Loucy (cell line): ENCODE data around the gene MYNN.
A peak's percentile ranks its signal among the peaks of the same experiment; 100 is the strongest.

Experiments
- EZH2phosphoT487 ChIP-seq: fragments of 200-600 bp; IDR thresholded peaks from 2 replicates; pipeline ENCODE4 v1.6.1; 2018; ENCODE audit warnings: antibody characterized with exemption, mild to moderate bottlenecking, moderate library complexity, borderline replicate concordance
- TF ChIP-seq, protein P1 (sequence below): fragments of 200-600 bp; sonication (generic); conservative IDR thresholded peaks from 2 replicates; pipeline ENCODE4 v1.5.1; 2014; ENCODE audit warnings: mild to moderate bottlenecking, antibody characterized with exemption, low read length

DNA sequence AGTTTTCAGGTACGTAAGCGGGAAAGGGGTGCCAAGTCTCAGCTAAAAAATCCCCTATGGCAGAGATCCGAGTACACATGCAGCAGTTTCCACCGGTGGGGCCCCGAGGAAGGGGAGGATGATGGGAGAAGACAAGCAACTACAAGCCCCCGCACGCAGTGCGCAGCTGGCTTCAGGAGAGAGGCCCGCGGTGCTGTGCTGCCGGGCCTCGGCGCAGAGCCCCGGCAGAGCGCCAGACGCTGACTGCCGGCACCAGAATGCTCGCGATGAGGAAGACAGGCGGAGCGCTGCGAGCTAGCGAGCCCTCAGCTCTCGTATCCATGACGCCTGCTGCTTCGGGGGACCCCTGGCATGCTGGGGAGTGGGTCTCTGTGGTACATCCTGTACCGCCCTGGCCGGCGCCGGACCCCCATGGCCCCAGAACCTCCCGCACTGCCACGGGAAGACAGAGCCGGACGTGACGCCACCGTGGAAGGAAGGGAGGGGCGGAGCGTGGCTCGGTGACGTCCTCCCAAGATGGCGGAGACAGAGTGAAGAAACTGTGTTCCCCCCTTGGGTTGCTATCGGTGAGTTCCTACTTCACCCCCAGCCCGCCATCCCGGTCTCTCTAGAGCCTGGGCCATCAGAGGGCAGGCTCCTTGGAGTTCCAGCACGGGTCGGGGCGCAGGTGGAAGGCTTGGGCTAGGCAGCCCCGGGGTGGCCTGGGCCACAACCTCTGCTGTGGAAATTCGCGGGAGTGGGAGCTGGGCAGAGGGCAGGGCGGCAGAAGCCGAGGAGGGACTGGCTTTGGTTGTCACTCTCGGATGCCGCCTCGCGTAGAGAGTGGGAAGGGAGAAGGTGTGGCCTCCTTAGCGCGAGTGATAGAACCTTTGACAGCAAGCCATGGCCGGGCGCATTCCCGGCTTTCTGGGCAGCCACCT lies at the start of gene MYNN:
- TF ChIP-seq, protein P1, sequence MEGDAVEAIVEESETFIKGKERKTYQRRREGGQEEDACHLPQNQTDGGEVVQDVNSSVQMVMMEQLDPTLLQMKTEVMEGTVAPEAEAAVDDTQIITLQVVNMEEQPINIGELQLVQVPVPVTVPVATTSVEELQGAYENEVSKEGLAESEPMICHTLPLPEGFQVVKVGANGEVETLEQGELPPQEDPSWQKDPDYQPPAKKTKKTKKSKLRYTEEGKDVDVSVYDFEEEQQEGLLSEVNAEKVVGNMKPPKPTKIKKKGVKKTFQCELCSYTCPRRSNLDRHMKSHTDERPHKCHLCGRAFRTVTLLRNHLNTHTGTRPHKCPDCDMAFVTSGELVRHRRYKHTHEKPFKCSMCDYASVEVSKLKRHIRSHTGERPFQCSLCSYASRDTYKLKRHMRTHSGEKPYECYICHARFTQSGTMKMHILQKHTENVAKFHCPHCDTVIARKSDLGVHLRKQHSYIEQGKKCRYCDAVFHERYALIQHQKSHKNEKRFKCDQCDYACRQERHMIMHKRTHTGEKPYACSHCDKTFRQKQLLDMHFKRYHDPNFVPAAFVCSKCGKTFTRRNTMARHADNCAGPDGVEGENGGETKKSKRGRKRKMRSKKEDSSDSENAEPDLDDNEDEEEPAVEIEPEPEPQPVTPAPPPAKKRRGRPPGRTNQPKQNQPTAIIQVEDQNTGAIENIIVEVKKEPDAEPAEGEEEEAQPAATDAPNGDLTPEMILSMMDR: peak; percentile 28
- TF ChIP-seq EZH2phosphoT487: no peak
